NCI-H82 (cell line): Measurements from ENCODE around the gene GHR.
"Not testable (repeated sequence)": the region's sequence is repeated elsewhere in the genome, so short reads cannot be mapped to it uniquely, and the experiment has no call there.

Experiments
- DNase-seq: peaks from one replicate; lab custom pipeline; 2025; lab: John Stamatoyannopoulos, UW

GHR gene

GRCh38 chr5:42718591-42718990 lies 295.4 kb downstream of the GHR start:
- DNase-seq: no peak

GRCh38 chr5:42719034-42719433 lies 295.8 kb downstream of the GHR start:
- DNase-seq: no peak

- DNase-seq: no peak
Observed at GRCh38 chr5:42720251-42720650, 297.0 kb downstream of the GHR start.

- DNase-seq: no peak
Observed at GRCh38 chr5:42721484-42721883, 298.2 kb downstream of the GHR start.

- DNase-seq: not testable (repeated sequence)
Observed at GRCh38 chr5:42734531-42735058, 311.4 kb downstream of the GHR start.

- DNase-seq: no peak
Observed at GRCh38 chr5:42740920-42741319, 317.7 kb downstream of the GHR start.

GRCh38 chr5:42745426-42745825 lies 322.2 kb downstream of the GHR start:
- DNase-seq: peak; percentile 42

- DNase-seq: peak; percentile 85
Observed at GRCh38 chr5:42745856-42746255, 322.6 kb downstream of the GHR start.

- DNase-seq: no peak
Observed at GRCh38 chr5:42749020-42749419, 325.8 kb downstream of the GHR start.

GRCh38 chr5:42750507-42750906 lies 327.3 kb downstream of the GHR start:
- DNase-seq: no peak

GRCh38 chr5:42751044-42751443 lies 327.8 kb downstream of the GHR start:
- DNase-seq: peak; percentile 22

GRCh38 chr5:42753099-42753498 lies 329.9 kb downstream of the GHR start:
- DNase-seq: no peak

GRCh38 chr5:42756606-42757601 lies 333.7 kb downstream of the GHR start, which contains the start of gene CCDC152:
TSS of gene CCDC152 (plus strand) at chr5:42756818. CDS start at chr5:42759122, 2,304 bp downstream.
- no peak for DNase-seq

GRCh38 chr5:42759456-42759855 lies 336.2 kb downstream of the GHR start:
- DNase-seq: no peak

- no peak for DNase-seq
Observed at GRCh38 chr5:42760426-42760825, 337.2 kb downstream of the GHR start.

- DNase-seq: no peak
Observed at GRCh38 chr5:42761791-42762190, 338.6 kb downstream of the GHR start.

GRCh38 chr5:42767491-42768105 lies 344.4 kb downstream of the GHR start:
- DNase-seq: peak; percentile 27

- DNase-seq: no peak
Observed at GRCh38 chr5:42768106-42768504, 344.9 kb downstream of the GHR start.

GRCh38 chr5:42770003-42770402 lies 346.8 kb downstream of the GHR start:
- DNase-seq: no peak
